AG08395 (cell line): ENCODE results near the gene ARVCF.

Source experiments
- DNase-seq: peaks from one replicate; pipeline ENCODE4 v3.0.0; 2012; ENCODE audit warnings: mixed read lengths, low spot score

The ARVCF gene

DNA sequence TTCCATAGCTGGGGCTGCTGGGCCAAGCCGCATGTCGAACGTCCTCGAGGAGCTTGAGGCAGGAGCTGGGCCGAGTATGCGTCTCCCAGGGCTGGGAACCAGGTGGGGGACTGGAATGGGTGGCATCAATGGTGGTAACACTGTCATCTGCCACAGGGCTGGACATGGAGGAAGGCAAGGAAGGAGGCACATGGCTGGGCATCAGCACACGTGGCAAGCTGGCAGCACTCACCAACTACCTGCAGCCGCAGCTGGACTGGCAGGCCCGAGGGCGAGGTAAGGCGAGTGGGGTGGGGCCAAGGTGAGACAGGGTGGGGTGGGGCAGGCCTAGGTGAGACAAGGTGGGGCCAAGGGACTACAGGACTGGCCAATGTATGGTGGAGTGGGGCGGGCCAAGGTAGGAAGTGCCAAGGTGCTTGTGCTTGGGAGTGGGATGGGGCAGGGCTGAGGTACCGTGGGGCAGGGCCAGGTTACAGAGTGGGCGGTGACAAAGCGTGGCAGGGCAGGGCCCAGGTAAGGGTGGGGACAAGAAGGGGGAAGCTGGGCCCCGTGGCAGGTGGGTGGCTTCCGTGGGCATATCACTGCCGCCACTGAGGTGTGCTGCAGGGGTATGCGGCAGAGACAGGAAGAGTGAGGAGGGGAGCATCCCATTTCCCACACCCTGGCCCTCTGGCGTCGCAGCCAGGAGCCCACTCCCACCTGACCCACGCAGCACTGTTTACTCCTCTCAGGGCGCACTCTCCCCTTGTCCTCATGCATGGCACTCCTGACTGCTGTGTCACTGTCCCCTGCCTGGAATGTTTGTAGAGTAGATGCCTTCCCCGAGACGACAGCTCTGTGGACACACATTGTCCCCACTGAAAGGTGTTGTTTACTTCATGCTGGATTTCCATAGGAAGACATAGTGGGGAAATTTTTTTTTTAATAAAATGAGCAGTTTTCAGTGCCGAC, 36.0 kb upstream of the ARVCF start:
- no peak for DNase-seq

GRCh38 chr22:20051927-20052308, 35.3 kb upstream of the ARVCF start:
- no peak for DNase-seq

DNA sequence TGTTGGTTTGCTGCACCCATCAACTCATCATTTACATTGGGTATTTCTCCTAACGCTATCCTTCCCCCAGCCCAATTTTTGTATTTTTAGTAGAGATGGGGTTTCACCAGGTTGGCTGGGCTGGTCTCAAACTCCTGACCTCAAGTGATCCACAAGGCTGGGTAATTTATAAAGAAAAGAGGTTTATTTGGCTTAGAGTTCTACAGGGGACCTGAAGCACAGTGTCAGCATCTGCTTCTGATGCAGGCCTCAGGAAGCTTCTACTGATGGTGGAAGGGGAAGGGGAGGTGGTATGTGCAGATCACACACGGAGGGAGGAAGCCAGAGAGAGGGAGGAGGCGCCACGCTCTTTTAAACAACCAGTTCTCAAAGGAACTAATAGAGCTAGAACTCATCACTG, 30.1 kb upstream of the ARVCF start:
- DNase-seq, result no peak

DNA sequence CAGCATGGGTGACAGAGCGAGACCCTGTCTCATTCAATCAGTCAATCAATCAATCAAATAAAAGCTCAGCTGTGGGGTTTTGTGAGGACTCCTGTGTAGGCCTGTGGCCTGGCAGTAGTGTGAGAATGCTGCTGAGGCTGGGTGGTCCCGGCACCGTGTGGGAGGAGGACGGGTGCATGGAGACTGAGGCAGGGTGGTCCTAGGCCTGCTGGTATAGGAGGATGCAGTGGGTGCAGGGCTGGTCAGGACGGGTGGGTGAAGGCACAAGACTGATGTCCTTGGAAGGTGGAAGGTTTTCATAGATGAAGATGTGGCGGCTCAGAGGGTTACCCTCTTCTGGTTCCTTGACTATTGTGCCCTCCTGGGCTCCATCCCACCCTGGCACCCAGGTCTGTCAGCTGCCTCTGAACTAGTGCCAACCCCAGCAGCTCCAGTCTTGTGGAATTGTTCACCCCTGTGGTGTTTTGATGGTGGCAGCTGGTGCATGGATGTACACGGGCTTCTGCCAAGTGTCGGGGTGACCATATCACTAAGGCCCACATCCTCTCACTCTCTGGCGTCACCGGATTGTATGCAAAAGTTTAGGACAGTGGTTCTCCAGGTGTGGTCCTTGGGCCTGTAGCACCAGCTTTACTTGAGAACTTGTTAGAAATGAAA, 28.0 kb upstream of the ARVCF start:
- DNase-seq, result no peak

GRCh38 chr22:20043997-20044342, 27.3 kb upstream of the ARVCF start:
- no peak for DNase-seq

GRCh38 chr22:20043057-20043996, 26.7 kb upstream of the ARVCF start:
- DNase-seq, result no peak

DNA sequence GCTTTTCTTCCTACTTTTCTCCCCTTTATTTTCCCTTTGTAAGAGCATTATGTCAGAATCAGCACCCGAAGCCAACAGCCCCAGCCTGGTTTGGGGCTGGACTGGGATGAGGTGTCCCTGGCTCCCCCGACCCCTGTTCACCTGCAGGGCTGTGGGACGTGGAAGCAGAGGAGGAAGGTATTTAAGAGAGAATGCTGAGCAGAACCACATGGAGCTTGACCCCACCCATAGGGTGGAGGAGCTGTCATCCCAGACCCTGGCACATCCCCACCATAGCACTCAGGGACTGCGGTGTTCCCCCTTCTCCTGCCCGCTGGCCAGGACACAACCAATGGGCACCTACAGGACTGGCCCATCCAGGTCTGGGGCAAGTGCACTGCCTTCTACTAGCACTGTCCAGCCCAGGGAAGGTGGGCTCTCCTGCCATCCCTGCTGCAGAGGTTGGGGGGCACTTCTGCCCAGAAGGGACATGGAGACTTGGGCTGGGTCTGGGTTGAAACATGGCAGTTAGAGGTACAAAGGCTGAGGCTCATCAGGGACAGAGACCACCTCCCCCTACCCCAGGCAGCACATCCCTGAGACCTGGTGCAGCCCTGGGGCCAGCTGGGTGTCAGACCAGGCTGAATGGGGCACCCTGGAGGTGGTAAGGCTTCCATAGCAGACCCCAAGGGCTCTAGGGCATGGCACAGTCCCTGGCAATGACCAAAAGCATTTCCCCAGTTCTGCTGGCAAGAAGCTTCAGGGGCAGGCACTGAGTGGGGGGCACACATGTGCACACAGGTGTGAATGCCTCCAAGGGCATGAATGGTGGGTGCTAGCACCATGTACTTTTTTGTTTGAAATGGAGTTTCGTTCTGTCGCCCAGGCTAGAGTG, 23.9 kb upstream of the ARVCF start:
- no peak for DNase-seq

DNA sequence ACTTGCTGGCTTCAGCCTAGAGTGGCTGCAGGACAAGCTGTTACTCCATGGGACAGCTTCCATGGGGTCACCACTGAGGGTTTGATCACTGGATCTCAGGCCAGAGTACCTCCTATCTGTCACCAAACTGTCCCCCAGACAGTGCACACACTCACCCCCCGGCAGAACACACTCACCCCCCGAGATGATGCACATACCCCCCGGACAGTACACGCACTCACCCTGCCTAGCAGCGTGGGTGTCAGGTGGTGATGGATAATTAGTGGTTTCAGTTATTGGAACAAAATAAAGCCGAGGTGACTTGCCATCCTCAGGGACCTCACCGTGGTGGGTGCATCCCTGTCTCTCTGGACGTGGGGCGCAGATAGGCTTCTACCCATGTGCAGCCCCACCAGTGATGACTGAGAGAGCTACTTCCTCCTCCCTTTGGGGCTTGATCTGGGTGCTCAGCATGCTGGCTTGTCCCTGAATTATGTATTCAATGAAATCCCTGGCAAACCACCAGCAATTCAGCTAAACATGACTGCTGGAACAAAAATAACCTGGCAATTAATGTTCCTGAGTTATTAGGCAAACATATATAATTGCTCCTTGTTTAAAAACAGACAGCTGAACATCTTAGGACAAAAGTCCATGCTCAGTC, 23.2 kb upstream of the ARVCF start:
- DNase-seq, result no peak

GRCh38 chr22:20038574-20038973, 22.0 kb upstream of the ARVCF start:
- DNase-seq, result no peak

- no peak for DNase-seq
Observed at GRCh38 chr22:20037419-20037818, 20.8 kb upstream of the ARVCF start.

- DNase-seq, result no peak
Observed at GRCh38 chr22:20036535-20037392, 20.1 kb upstream of the ARVCF start.

DNA sequence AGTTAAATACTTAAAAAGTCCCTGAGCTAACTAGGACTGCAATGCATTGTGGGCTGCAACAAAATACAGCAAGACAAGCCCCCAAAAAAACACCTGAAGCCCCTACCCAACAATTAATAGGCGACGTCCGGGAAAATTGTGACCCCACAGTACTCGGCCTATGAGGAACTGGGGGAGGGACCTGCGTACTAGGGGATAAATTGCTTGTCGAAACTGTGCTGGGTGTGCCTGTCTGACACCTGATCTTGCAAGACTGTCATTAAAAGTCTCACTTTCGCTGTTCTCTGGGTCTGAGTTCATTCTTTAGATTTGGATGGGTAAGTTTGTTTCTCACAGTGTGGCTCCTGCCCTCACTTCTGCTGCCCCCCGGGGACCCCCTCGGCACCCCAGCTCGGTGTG, 19.5 kb upstream of the ARVCF start:
- no peak for DNase-seq

- no peak for DNase-seq
Observed at GRCh38 chr22:20035375-20036083, 18.9 kb upstream of the ARVCF start.

- no peak for DNase-seq
Observed at GRCh38 chr22:20034143-20034542, 17.5 kb upstream of the ARVCF start.

DNA sequence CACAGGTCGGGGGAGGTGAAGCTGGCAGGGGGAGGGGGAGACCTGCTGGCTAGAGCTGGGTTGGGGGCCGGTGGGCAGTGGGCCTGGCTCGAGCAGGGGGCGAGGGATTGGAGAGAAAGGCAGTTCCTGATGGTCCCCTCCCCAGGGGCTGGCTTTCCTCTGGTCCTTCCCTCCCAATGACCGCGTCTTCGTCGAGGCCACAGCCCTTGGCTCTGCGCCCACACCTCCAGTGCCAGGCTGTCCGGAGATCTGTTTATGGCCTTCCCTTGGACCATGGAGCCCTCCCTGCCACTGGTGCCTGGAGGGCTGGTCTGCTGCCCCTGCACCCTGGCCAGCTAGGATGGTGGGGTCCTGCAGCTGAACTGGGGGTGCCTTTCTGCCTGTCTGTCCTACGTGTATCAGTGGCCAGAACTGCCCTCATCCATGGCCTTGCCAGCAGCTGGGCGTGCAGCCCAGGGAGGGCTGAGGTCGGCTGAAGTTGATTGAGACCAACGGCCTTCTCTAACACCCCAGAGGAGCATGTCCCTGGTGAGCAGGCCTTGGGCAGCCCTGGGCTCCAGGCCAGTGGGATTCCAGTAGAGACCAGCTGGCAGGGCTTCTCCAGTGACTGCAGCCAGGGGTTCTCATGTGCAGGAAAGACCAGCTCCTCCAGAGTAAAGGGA, 16.6 kb upstream of the ARVCF start:
- DNase-seq, result no peak

DNA sequence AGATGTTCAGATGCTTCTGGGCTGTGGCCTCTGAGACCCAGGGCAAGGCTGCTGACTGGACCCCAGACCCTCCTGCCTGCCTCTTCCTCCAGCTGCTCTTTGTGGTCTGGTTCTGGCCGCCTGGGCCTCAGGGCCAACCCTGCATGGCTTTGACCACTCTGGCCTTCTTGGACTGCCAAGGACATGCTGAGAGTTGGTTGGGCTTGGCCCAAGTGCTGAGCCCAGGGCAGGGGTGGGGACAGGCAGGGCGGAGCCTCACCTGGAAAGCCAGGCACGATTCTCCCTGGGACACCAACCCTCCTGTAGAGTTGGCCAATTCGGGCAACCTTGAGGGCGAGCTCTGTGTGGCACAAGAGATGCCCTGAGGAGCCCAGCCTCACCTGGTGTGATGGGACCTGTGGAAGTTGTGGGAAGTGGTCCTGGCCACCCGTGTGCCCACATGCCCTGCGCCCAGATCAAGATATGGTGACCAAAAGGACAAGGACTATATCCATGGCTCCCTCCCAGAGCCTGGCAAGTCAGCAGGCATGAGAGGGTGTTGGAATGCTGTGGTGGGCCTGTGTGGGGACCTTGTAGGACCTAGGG, 15.9 kb upstream of the ARVCF start:
- no peak for DNase-seq

GRCh38 chr22:20031732-20032406, 15.2 kb upstream of the ARVCF start:
- no peak for DNase-seq
